Activated effector memory CD4-positive, alpha-beta T cell treated with anti-CD3 and anti-CD28 coated beads, Interleukin-2, amount 50 U/mL, for 16 hours (primary cell): ENCODE results near the gene ABRACL.
"Not testable (repeated sequence)": the region's sequence is repeated elsewhere in the genome, so short reads cannot be mapped to it uniquely, and the experiment has no call there.

Experiments
- DNase-seq: peaks from one replicate; pipeline ENCODE4 v3.0.0-alpha.2; 2020

The ABRACL gene

DNA sequence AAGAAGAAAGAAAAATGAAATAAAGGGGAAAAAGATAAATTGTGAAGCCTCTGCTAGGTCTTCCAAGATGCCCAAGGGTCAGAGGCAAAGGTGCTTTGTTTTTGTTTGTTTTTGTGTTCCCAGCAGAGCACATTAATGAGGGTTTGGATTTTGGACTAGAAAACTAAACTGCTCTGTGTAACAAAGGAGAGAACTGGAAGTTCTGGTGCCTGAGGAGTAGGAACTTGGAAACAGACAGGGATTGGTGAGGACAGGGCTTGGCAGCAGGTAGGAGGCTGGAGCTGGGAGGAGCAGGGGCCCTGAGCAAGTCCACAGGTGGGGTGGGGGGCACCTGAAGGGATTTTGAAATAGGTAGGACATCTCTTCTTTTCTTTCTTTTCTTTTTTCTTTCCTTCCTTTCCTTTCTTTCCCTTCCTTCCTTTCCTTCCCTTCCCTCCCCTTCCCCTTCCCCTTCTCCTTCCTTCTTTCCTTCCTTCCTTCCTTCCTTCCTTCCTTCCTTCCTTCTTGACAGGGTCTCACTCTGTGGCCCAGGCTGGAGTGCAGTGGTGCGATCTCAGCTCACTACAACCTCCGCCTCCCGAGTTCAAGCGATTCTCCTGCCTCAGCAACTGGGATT is 15.3 kb upstream of the ABRACL start:
- DNase-seq = no peak

DNA sequence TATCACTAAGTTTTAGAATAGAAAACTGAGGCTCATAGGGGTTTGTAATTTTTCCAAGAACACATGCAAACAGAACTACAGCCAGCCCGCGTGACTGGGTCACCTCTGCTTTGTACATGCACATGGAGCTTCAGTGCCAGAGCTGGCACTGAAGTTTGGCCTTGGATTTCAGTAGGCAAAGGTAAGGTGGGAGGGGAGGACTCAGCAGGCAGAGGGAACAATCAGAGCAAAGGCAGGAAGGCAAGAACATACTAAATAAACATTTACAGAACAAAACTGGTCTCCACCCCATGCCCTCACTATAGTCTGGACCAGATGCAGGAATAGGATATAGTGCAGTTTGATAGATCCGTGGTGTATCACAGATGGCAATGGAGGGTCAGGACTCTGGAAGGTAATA is 13.6 kb upstream of the ABRACL start:
- DNase-seq = no peak

DNA sequence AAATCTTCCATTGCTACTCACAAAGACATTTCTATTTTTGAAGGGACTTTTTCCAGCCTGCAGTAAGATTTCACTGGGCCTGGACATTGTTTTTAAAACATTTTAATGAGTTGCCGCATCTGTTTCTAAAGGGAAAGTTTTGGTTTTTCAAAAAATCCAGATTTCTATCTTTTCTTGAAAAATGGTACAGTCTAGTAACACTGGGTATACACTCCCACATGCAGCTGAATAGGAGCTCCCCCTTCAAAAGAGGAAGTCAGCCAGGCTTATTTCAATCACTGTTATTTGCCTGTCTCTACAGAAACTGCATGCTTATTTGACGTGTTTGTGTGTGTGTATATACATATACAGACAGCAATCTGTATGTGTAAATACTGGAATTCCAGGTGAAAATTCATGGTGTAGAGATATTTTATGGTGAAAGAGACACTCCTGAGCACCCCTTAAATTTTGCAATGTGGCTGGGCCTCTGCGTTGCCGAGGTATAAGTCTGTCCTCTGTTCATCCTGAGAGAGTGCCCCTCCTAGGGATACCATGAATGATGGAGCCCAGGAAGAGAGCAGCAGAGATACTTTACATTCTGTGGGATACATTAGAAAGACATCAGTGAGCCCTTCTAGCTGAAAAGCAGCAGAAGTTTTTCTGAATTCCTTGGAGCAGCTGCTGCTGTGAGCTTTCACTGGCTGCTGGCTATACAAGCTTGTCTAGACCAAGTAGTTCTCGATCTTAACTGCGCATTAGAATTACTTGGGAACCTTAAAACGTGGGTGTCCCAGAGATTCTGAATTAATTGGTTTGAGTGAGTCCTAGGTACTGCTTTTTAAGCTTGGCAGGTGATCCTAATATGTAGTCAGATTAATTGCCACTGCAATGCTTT is 12.0 kb upstream of the ABRACL start:
- no peak for DNase-seq

DNA sequence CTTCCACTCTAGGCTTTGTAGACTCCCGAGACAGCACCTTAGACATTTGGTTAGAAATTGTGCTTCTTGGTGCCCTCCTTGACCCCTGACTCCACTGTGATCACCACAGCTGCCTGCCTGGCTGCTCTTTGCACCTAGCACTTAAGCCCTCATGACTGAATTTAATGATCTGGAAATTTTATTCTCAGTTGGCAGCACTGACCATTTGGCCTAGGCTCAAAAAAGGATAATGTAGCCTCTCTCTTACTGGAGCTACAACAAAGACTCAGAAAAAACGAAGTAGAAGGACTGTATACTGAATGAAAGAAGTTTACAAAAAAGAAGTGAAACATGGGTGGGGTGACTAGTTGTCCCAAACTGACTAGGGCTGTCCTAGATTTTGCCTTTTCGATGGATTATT is 11.3 kb upstream of the ABRACL start:
- DNase-seq = no peak

DNA sequence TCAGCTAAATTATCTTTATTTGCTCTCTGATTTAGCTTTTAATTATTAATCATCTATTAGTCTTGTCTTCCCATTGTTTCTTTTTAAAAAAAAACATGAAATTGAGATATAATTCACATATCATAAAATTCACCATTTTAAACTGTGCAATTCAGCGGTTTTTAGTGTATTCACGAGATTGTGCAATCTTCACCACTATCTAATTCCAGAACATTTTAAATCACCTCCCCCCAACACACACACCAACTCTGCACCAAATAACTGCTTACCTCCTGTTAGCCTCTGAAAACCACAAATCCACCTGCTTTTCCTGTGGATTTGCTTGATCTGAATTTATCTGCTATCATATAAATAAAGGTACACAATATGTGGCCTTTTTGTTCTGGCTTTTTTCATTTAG is 8.8 kb upstream of the ABRACL start:
- DNase-seq = no peak

DNA sequence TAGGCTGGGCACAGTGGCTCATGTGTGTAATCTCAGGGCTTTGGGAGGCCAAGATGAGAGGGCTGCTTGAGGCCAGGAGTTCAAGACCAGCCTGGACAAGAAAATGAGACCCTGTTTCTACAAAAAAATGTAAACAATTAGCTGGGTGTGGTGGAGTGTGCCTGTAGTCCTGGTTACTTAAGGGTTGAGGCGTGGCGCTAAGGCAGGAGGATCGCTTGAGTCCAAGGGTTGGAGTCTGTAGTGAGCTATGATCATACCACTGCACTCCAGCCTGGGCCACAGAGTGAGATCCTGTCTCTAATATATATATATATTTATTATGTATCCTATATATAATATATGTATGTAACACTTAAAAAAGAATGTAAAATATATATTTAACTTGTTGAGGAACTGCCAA is 7.9 kb upstream of the ABRACL start:
- no peak for DNase-seq

DNA sequence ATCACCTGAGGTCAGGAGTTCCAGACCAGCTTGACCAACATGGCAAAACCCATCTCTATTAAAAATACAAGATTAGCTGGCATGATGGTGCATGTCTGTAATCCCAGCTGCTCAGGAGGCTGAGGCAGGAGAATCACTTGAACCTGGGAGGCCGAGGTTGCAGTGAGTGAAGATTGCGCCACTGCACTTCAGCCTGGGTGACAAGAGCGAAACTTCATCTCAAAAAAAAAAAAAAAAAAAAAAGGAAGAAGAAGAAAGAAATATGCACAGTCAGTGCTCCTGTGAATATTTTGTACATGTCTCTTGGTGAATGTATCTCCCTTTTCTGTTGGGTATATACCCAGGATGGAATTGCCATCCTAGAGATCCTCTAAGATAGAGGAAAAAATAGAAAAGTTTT is 3.1 kb upstream of the ABRACL start:
- not testable (repeated sequence) for DNase-seq

DNA sequence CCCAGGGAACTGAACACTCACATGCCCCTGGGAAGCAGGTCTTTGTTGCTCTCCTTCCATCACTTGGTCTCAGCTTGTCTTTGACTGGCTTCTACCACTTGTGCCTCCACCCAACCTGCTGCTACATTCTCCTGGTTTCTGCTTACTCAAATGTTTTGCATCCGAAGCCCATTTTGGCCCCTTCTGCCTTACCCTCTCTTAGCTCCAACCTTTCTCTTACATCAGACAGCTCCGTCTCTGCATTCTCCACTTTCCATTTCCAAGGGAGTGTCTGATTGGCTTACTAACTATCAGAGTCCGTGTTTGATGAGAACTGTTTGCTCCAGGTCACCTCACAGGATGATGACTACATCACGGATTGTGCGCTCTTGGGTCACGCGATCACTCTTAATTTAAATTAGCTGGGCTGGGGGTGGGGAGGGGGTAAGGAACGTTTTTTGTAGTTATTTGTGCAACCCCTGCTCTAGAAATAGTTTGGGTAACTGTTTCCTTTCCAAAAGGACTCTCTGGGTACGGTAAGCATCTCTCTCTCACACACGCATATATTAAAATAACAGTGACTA is 844 bp upstream of the ABRACL start:
- peak; percentile 77 for DNase-seq

DNA sequence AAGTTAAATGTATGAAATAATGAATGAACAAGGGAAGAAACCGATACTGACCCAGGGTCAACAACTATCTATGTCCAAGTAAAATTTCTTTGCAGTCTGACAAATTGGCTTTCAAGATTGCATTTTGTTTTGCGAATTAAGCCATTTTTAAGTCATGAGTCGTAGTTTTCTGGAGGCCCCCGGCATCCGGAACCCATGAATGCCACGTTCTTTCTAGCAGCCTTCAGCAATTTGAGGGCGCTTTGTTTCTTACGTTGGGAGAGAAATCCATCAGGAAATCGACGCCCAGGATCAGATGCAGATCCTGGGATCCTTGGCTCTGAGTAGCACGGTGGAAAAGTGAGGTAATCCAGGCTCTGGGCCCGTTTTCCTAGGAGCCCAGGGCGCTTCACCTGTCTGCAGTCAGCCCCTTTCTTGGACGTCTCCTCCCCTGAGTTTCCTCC is 309 bp upstream of the ABRACL start:
- no peak for DNase-seq

DNA sequence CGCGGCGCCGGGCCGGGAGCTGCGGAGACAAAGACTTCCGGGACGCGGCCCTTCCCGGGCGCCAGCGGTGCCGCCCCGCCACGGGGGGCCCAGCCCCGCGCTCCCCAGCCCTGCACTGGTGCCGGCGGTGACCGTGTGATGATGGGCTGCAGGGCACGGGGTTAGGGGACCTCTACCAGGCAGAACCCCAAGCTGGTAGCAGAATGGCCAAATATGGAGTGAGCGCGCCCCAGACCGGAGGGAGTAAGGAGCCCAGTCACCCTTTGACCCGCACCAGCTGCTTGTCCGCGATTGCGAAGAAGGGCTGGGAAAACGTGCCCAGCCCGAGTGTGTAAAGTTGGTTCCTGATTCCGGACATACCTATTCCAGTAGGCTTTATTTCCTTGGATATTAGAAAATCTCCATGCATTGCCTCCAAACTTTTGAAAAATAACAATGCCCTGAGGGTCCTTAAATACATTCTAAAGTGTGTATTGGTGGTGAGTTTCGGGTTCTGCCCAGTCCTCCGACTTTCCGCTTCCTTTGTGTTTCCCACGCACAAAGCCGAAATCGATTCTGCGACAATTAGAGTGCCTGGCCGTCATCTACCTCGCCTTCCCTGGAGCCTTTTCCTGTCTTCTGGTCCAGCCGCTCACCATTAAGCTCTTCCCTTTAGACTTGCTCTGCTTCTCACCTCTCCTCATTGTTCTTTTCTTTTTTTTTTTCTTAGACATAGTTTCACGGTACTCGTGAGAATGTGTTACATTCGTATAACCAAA is 1.1 kb downstream of the ABRACL start:
- peak; percentile 67 for DNase-seq

DNA sequence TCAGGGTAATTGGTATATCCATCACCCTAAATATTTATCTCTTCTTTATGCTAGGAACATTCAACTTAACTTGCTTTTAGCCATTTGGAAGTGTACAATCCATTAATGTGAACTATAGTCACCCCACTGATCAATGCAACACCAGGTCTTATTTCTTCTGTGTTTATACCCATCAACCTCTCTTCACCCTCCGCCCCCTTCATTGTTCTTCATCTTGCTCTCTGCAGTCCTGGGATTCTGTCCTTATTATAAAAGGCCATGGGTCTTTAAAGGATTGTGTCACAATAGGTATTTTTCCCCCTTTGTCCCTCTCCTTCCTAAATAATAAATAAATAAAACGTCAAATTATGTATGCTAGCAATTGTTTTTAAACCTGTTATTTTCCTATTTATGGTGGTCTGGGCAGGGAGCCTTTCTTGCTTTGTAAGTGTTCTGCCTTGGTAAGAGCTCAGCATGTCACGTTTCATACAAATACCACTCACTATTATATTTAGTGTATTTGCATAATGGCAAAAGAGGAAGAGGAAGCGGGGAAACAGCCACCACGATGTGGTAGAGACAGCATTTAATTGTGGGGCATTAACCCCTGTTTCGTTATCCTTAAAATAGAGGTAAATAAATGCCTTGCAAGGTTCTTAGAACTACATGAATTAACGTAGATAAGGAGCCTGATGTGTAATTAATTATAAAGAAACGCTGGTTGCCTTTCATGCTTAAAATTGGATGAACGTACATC is 1.9 kb downstream of the ABRACL start:
- no peak for DNase-seq

DNA sequence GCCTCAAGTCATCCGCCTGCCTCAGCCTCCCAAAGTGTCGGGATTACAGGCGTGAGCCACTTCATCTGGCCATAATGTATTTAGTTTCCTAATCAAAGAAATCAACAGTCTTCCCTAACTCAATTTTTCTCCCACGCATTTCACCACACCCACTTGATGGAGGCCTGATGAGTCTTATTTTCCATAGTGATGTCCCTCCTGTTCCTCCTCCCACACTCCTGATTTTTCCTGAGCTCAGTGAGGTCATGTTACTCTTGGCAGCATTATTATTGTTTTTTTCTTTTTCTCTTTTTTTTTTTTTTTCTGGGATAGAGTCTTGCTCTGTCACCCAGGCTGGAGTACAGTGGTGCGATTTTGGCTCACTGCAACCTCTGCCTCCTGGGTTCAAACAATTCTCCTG is 8.9 kb downstream of the ABRACL start:
- DNase-seq = no peak

DNA sequence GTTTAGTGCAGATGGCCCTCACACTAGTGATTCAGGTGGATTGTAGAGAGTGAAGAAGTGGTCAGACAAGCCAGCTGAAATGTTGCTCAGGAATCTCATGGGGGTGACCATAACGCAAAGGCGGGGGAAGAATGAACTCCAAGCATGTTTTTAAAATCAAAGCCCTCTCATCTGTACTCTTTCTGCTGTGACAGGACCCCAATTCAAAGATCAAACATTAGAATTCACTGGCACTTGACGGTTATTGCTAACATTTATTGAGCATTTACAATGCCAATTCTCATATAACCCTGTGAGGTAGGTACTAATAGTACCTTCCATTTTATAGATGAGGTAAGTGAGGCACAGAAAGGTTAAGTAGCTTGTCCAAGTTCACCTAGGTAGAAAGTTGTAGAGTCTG is 15.7 kb downstream of the ABRACL start:
- DNase-seq = no peak

DNA sequence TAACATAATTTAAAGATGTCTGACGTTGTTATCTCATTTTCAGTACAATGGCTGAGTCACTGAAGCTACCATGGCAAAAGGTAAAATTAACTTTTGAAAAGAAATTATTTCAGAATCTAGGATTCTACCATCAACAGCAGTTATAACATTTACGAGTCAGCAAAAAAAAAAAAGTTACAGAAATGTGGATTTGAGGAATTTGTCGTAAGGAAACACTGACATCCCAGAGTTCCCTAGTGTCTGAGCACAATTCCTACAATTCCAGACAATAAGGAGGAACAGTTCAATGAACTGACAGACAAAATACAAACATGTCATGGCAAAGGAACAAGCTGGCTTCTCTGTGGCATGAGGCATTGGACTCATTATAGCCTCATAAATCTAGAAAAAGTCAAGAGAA is 19.1 kb downstream of the ABRACL start:
- DNase-seq = no peak

DNA sequence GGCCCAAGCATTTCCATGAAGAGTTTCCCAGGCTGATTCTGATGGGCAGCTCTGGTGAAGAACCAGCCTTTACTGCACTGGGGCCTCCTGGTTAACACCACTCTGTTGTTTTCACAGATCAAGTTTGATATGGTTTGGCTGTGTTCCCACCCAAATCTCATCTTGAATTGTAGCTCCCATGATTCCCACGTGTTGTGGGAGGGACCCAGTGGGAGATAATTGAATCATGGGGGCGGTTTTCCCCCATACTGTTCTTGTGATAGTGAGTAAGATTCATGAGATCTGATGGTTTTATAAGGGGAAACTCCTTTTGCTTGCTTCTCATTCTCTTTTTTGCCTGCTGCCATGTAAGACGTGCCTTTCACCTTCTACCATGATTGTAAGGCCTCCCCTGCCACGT is 20.4 kb downstream of the ABRACL start:
- DNase-seq = not testable (repeated sequence)

DNA sequence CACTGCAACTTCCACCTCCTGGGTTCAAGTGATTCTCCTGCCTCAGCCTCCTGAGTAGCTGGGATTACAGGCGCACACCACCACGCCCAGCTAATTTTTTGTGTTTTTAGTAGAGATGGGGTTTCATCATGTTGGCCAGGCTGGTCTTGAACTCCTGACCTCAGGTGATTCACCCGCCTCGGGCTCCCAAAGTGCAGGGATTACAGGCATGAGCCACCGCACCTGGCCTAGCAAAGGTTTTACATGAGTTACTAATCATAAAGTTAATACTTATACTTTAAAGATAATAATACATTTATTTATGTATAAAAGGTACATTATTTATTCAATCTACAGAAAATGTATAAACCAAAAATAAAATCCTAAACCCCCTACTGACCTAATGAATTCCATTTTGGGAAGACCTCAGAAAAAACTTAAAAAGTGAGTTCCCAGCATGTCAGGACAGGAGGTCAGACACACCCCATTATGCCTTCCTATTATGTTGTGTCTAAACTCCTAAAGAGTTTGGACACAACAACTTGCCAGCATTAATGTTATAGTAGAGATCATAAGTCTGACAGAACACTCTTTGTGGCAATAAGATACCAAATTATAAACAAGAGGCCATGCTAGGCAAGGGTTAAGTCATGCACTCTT is 21.7 kb downstream of the ABRACL start:
- DNase-seq = not testable (repeated sequence)

DNA sequence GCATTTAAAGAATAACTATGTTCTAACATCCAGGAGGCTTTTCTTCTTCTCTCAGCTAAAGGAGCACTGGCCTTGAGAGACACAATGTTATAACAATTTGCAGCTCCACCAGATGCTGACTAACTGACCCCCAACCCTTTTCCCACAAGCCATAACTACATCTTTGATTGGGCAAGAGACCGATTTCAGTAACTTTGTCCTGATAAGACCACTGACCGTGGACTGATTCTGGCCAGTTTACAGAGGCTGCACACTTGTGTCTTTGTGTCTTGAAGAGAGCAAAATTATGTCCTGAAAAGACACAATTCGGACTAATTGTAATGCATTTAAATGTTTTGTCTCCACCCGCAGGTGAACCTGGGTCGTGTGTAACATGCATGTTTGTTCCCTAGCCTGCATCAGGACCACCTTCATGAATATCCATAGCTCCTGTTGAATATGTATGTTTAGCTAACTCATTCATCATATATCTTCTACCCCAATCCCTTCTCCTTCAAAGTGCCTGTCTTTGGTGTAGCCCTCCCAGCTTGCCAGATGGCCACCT is 22.3 kb downstream of the ABRACL start:
- DNase-seq = no peak

DNA sequence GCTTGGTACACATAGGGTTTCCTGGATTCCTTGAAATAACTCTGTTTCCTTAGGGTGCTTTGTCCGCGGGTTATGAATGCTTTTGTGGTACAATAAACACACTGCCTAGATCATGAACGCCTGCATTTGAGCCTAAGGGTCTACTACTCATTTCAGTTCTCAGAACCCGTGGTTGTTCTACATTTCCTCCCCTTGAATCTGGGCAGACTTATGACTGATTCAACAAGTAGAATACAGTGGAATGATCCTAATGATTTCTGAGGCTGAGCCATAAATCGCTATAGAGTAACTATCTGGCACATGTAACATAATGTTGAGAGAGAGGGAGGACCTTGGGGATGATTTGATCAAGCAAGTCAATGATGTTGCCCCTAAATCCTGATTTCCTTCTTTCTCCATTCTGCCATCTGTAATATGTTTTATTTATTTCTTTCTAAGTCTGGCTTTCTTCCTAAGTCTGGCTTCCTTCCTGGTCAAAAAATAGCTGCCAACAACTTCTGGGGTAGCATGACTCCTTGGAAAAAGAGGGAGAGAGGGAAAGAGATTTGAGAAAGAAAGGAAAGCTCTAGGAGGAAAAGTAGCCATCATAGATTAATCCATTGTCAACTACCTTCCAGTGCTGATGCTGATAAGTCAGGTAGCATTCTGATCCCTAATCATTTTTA is 23.0 kb downstream of the ABRACL start:
- DNase-seq = no peak

DNA sequence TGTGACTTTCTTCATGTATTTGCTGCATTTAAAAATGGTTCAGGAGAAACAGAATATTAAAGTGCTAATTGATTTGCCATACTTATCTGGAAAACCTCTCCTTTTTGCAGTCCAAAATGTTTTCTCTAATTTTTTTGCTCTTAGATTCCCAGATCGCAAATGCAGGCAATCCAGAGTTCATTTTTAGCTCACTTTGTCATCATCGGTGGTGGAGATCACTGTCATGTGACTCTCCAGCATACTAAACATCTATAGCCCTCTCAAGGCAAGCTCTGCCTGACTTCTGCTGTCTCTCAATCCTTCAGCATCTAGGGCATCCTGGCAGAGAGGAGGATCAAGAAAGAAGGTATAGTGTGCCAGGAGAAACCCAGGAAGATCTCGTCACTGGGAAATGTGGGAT is 24.8 kb downstream of the ABRACL start:
- no peak for DNase-seq

DNA sequence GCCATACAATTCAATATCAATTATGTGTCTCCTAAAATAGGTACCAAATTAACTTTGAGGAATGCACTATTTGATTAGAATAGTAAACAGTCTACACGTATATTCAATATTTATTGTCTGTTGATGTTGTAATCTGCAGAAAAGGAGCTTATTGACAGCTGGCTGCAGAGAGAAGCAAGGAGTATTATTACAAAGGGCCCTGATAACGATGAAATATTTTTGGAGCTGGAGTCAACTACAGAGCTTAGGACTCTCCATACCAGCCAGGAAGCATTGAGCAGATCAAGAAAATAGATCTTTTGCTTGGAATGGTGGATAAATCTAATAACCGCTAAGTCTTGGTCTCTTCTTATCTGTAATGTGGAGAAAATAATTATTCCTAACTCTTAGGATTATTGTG is 25.5 kb downstream of the ABRACL start:
- no peak for DNase-seq

DNA sequence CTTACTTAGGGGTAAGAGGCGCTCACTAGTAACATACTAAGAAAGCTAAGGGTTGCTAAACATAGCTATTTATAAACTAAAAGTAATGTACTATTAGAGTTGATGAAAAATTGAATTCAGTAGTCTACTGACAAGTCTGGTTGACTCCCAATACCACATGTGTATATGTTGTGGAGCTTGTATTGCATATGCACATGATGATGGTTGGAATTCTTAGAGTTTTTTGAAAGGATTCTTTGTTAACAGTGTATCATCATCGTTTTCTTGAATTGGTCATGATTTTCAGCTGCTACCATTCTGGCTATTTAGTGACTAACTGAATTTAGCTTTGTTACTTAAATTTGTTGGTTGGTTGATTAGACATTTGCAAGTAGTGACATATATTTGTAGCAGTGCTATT is 27.2 kb downstream of the ABRACL start:
- no peak for DNase-seq
